SK-MEL-5 (cell line): ENCODE measurements around the gene SRRM1. TPM values are rescaled to one million over a fixed set of nuclear protein-coding genes. Genes with fewer than 3 reads are reported as not detected.
"Not testable (repeated sequence)": the region's sequence is repeated elsewhere in the genome, so short reads cannot be mapped to it uniquely, and the experiment has no call there.

Experiments used
- DNase-seq: peaks from one replicate; pipeline ENCODE4 v3.0.0-alpha.2; 2016; ENCODE audit warnings: low read depth, low spot score
- in situ Hi-C: cut with HindIII; loops from 2 replicates; pipeline ENCODE4 v1.10.0; 2016; ENCODE audit warnings: low sequenced_read_pairs, high pct_unique_total_duplicates, low pct_unique_long_range_greater_than_20kb
- total RNA-seq: library from RNA; depleted of rRNA; stranded (reverse); fragments of >200 nt; shearing (Covaris generic); gene quantifications from 2 replicates; pipeline ENCODE4 v1.2.3, GENCODE V29; 2014

The SRRM1 gene
- total RNA-seq, 1 experiment from 2014 or later = 17.3 TPM

DNA sequence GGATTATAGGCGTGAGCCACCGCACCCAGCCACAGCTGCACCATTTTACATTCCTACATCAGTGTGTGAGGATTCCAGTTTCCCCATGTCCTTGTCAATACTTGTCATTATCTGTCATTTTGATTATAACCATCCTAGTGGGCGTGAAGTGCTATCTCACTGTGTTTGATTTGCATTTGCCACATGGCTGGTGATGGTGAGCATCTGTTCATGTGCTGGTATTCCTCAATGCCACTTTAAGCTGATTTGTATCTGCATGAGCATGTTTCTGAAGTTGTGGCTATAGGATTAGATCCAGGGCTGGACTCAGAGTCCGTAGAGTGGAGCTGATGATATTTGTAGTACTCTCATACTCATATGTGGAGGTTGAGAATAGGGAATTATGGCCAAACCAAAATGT, 36.6 kb downstream of the SRRM1 start:
- DNase-seq = no peak
- in situ Hi-C loops = no loop called here

DNA sequence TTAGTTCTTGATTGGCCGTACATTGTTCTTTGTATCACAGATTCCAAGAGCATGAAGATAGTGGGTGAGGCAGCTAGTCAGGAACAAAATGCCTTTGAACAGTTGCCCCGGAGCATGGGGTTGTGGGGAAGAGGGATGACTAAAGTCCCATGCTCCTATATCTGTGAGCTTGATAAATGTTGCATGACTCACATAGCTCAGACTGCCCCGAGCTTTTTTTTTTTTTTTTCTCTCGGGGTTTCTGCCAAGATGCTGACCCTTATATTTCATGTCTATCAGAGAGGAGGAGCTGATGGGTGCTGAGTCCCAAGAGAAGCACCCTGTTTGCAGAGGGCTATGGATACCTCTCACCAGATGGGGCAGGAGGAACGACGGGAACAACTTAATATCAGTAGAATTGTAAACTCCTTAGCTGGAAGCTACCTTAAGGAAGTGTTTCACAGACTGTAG, 40.6 kb downstream of the SRRM1 start:
- DNase-seq = peak; percentile 98

DNA sequence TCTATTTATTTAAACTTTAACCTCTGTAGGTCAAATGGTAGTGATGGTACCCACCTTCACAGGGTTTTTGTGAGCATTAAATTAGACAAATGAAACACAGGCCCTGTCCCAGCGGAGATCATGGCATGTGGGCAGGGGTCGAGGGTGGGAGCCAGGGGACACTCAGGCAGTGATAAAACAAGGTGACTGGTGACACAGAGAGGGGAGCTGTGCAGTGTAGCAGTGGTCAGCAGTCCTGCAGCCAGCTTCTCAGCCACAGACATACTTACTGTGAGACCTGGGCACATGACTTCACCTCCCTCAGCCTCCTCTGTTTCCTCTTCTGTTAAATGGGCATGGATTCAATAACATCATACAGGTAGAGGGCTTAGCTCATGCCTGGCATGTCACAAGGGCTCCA, 44.9 kb downstream of the SRRM1 start:
- no peak for DNase-seq
- in situ Hi-C loops = no loop called here

More for the DNA sequence above, 40.6 kb downstream of the SRRM1 start:
- in situ Hi-C loops = no loop called here

DNA sequence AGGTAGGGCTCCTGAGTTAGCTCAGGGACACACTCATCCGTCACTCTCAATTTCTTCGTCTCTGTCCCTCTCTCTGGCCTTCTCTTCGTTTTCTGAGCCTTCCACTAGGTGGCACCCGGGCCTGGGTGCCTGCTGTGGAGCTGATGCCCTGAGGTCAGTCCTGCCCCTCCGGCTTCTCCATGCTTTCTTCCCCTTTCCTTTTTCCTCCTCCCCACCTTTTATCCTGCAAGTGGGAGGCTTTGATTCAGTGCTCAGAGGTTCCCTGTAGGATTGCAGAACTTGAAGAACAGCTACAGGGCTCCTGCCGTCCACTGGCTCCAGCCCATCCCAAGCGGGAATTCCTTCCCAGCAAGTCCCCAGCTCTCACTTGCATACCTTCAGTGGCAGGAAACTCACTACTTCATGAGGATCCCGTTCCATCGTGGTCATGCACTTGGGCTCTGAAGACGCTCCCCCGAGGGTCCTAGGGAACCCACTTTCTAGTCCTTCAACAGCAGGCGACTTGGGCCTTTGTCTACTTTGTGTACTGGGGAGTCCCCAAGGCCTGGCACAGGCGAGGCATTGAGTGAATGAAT, 45.6 kb downstream of the SRRM1 start:
- in situ Hi-C loops = no loop called here

DNA sequence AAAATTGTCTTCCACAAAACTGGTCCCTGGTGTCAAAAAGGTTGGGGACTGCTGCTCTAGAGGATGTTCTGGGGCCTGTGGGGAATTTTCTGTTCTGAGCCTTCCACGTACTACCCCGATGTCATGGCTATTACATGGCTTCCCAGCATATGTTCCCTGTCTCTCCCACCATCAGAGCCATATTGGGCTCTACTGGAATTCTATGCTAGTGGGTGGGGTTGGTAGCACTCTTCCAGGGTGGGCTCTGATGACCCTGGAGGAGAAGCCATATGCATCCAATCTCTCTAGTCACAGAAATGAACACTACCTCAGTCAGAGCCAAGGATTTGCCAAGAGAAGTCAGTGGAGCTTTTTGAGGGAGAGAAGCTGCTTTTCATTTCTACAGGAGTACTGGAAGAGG, 47.9 kb downstream of the SRRM1 start:
- DNase-seq = no peak
- in situ Hi-C loops = no loop called here

More for the DNA sequence above, 45.6 kb downstream of the SRRM1 start:
- DNase-seq = peak; percentile 78

DNA sequence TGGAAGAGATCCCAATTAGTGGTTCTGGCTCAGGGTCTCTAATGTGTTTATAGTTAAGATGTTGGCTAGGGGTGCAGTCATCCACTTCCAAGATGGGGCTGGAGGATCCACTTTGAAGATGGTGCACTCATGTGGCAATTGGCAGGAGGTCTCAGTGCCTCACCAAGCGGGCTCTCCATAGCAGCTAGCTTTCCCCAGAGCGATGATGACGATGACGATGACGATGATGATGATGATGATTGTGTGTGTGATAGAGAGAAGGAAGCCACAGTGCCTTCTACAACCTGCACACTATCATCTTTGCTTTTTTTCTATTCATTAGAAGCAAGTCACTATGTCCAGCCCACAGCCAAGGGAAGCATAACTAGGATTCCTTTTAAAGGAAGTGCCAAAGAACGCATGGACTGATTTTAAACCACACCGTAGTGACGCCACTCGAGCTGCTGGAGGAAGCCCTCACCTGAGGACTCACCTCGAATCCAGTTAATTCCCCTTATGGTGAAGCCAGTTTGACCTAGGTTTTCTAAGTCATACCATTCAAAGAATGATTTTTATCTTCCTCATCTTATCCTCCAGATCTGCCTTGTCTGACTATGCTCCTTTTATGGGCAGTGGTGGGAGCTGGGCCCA, 49.4 kb downstream of the SRRM1 start:
- in situ Hi-C loops = no loop called here
- DNase-seq = no peak

DNA sequence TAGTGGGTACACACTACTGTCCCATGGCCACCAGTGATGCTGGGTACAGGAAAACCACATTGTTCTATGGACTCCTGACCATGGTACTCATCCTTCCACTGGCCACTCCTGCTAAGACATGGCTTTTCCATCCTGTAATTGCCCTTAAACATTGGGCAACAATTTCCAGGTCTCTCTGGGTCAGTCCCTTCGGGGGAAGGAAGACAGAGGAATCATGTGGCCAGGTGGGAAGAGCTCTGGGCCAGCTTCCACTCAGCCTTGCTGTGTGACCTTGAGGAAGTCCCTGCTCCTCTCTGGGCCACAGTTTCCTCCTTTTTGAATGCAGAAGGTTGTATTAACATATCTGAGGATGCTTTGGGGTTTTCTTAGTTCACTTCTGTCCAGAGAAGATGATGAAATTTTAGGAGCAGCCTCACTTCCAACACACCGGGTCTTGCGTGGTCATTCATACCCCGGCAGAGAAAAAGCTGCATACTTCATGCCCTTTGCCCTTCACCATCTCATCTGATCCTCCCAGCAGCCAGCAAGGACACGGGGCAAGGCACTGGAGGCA, 50.8 kb downstream of the SRRM1 start:
- no peak for DNase-seq
- in situ Hi-C loops = no loop called here

DNA sequence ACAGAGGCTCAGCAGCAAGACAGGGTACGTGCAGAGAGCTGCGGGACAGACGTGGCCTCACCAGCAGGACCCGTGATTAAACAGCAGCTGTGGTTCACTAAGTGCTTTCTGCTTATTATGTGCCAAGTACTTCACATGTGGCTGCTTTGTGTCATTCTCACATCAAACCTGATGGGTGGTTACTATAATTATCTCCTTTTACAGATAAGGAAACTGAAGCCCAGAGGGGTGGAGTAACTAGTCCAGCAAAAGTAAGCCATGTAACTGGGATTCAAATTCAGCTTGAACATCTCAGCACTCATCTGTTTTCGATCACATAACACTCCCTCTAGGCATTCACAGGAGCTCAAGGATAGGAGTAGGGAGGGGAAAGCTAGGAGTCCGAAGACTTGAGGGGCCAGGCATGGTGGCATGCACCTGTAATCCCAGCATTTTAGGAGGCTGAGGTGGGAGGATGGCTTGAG, 51.3 kb downstream of the SRRM1 start:
- DNase-seq = no peak

DNA sequence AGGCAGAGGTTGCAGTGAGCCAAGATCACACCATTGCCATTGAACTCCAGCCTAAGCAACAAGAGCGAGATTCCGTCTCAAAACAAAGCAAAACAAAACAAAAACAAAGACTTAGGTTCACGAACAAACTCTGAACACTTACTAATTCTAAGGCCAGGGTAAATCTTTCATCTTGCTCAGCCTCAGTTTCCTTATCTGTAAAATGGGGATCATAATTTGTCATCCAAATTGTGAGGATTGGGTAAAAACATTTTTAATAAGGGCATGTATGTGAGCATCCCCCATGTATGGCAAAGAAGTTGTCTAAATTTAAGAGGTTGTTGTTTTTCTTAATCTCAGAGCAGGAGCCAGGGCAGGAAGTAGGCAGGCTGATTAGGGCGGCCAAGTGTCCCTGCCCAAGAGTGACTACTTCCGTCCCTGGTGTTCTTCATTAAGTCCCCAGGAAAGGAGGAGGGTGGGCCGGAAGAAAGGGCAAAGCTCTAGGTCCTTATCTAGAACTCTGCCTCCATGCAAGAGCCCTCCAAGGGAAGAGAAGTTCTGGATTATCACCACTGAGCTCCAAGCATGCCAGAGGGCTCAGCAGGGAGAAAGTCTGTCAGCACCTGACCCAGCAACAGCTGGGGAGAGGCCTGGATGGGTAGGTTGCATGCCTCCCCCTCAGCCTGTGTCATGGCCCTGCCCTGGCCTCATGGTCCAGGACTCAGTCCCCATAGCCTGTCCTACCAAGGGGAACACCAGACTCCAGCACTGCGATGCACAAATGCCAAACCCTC, 52.3 kb downstream of the SRRM1 start:
- in situ Hi-C loops = no loop called here
- no peak for DNase-seq

More for the DNA sequence above, 51.3 kb downstream of the SRRM1 start:
- in situ Hi-C loops = no loop called here

DNA sequence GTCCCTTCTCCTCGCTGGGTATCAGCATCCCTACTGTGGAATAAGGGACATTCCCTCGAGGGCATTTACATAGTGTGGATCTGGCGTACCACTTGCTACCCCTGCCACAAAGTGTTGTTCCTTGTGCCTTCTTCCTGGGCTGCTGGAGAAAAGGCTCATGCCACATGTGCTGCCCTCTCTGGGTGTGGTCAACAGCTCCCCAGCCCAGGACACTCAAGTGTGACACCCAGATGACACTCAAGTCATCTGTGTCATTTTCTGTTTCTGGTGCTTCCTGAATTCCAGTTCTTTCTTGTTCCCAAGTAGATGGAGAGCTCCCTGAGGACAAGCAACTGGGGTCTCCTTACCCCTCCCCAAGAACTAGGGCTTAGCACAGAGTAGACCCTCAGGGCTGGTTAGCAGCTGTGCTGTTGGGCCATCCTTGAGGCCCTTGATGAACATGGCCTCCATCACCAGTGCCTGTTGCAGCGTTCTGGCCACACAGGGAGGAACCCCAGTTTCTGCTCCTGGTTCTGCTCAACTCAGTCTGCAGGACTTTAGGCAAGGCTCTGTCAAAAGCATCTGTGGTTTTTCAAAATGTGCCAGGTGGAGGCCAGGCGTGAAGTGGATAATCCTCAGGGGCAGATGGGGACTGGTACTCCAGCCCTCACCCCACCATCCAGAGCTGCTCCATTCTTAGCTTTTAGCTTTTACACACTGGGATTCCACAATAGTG, 53.1 kb downstream of the SRRM1 start:
- DNase-seq = no peak
- in situ Hi-C loops = no loop called here

DNA sequence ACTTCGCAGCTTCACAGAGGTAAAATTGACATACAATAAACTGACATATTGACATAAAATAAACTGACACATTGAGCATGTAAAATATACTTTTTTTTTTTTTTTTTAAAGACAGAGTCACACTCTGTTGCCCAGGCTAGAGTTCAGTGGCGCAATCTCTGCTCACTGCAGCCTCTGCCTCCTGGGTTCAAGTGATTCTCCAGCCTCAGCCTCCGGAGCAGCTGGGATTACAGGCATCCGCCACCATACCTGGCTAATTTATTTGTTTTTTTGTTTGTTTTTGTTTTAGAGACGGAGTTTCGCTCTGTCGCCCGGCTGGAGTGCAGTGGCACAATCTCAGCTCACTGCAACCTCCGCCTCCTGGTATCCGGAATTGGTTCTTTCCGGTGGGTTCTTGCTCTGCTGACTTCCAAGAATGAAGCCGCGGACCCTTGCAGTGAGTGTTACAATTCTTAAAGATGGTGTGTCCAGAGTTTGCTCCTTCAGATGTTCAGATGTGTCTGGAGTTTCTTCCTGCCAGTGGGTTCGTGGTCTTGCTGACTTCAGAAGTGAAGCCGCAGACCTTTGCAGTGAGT, 53.7 kb downstream of the SRRM1 start:
- in situ Hi-C loops = no loop called here
- no peak for DNase-seq

DNA sequence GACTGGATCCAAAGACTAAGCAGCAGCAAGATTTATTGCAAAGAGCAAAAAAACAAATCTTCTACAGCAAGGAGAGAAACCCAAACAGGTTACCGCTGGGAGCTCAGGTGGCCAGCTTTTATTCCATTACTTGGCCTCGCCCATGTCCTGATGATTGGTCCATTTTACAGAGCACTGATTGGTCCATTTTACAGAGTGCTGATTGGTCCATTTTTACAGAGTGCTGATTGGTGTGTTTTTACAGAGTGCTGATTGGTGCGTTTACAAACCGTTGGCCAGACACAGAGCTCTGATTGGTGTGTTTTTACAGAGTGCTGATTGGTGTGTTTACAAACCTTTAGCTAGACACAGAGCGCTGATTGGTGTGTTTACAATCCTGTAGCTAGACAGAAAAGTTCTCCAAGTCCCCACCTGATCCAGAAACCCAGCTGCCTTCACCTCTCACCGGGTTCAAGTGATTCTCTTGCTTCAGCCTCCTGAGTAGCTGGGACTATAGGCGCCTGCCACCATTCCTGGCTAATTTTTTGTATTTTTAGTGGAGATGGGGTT, 54.4 kb downstream of the SRRM1 start:
- DNase-seq, in situ Hi-C loops: not testable (repeated sequence)

DNA sequence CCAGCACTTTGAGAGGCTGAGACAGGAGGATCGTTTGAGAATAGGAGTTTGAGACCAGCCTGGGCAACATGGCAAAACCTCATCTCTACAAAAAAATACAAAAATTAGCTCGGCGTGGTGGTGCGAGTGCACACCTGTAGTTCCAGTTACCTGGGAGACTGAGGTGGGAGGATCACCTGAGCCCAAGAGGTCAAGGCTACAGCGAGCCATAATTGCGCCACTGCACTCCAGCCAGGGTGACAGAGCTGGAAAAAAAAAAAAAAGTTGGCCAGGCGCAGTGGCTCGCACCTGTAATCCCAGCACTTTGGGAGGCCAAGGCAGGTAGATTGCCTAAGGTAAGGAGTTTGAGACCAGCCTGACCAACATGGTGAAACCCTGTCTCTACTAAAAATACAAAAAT, 55.2 kb downstream of the SRRM1 start:
- DNase-seq, in situ Hi-C loops: not testable (repeated sequence)

DNA sequence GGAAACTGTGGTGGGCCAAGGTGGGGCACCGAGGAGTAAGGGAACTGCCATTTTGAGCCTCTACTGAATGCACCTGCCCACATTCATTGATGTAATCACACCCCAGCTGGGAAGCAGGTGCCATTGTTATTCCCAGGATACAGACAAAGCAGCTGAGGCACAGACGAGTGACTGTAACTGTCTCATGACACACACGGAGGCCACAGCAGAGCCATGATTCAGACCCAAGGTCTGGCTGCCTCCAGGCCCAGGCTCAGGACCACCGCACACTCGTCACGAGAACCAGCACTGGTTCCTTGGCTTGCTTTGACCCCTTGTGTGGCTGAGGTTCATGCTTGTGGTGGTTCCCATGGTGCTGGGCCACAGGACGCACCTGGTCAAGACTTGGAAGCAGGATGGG, 56.5 kb downstream of the SRRM1 start:
- in situ Hi-C loops = no loop called here
- no peak for DNase-seq

DNA sequence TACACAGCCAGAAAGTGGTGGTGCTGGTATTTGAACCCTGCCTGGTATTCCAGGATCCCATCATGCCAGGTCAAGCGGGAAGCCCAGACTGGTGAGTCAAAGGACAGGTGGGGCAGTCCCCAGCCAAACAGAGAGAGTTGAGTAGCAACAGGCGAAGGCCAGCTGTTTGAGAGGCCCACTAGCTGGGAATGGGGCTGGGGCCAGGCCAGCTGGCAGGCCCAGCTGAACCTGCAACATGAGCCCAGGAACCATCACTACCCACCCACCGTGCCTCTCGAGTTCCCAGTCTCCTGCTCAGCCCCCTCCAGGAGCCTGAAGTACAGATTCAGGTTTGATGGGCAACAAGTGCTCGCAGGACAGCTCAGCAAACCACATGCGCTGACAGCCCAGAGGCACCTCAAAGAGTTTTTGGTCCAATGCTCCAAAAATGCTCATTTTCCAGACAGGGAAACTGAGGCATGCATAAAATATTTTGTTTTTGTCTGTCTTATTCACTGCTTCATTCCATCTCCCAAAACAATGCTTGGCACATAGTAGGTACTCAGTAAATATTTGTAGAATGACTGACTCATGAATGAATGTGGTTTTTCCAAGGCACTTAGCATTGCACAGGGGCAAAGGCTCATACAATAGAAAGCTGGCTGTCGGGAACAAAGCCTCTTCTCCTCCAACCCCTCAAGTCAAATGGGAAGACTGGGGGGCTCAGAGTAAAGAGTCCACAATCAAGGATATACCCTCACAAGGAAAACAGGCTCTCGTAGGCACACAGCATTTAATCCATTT, 59.6 kb downstream of the SRRM1 start:
- in situ Hi-C loops = no loop called here
- no peak for DNase-seq

DNA sequence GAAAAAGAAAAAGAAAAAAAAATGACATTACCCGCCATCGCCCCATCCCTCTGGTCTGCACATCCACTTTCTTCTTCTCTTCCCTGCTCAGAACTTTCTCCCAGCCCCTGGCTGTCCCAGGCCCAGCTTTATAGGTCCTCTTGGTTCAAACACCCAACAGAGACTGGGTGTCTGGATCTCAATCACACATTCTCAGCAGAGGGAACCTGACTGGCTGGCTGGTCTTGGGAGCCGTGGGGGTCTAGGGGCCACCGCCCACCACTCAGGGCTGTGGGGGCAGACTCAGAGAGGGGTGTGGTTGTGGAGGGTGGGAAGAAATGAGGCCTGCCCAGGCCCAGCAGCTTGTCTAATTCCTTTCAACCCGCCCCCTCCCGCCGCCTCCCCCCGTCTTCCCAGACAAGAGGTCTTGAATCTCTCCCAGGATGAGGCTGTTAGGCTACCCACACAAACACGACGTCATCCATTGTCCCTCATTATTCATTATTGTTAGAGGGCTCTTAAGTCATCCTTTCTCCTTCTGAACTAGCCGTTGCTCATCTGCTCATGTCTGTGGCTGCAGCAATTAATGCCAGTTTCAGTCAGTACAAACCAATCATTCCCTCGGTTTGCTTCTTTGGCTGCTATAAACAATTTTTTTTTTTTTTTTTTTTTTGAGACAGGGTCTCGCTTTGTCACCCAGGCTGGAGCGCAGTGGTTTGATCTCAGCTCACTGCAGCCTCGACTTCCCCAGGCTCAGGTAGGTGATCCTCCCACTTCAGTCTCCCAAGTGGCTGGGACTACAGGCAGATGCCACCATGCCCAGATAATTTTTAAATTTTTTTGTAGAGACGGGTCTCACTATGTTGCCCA, 61.5 kb downstream of the SRRM1 start:
- in situ Hi-C loops = no loop called here
- DNase-seq = no peak
